T-helper 17 cell (primary cell): Measurements from ENCODE around the gene MNS1. TPM values are rescaled to one million over a fixed set of nuclear protein-coding genes. Genes with fewer than 3 reads are reported as not detected.

ENCODE experiments used
- total RNA-seq, 4 donors: library from RNA in 2 of 4; stranded (reverse) in 2 of 4; gene quantifications; one replicate each; pipeline ENCODE4 v1.2.3 and lab custom pipeline; 2022 to 2026

The MNS1 gene
- total RNA-seq, 2 donors from 2014 or later: 0.52 TPM; not detected in 1

Other genes with a start within 250 kb of the MNS1 start
- gene RFX7, start 221.3 kb downstream of the MNS1 start, total RNA-seq: 10 to 100 TPM; 24.5 to 26.8 TPM
- 1 to 10 TPM in 1 of 2 donors, under 1 TPM in 1; 0.42 to 1.5 TPM for gene TEX9, start 99.7 kb downstream of the MNS1 start, total RNA-seq